HG03469 (cell line): ENCODE measurements around the gene INHBE.
"Not testable (repeated sequence)": the region's sequence is repeated elsewhere in the genome, so short reads cannot be mapped to it uniquely, and the experiment has no call there.

Source experiments
- ATAC-seq: cut with Tn5 transposase; IDR thresholded peaks from one replicate; pipeline ENCODE4 v1.9.1; 2021; ENCODE audit warnings: mild to moderate bottlenecking, moderate library complexity, moderate number of reproducible peaks; ENCODE audit not compliant: unreplicated experiment

Gene INHBE

GRCh38 chr12:57496822-57497221 lies 41.7 kb downstream of the INHBE start:
- no peak for ATAC-seq

GRCh38 chr12:57497223-57498131 lies 42.4 kb downstream of the INHBE start:
- no peak for ATAC-seq

GRCh38 chr12:57498132-57498502 lies 43.0 kb downstream of the INHBE start:
- ATAC-seq: no peak

- no peak for ATAC-seq
Measured at GRCh38 chr12:57498571-57498970, 43.5 kb downstream of the INHBE start.

- ATAC-seq: no peak
Measured at GRCh38 chr12:57500213-57500612, 45.1 kb downstream of the INHBE start.

GRCh38 chr12:57502311-57502969 lies 47.3 kb downstream of the INHBE start:
- ATAC-seq: not testable (repeated sequence)

GRCh38 chr12:57506541-57506940 lies 51.4 kb downstream of the INHBE start:
- not testable (repeated sequence) for ATAC-seq
